ENCODE results near the gene AK1. TPM values are rescaled to one million over a fixed set of nuclear protein-coding genes. Genes with fewer than 3 reads are reported as not detected.
A peak's percentile ranks its signal among the peaks of the same experiment; 100 is the strongest.

The AK1 gene
- total and polyA plus RNA-seq, 2 of the 13 experiments (the other 11 are each of a cell fraction or from before 2014, with no cell fraction given), result 19.1 to 32.8 TPM

DNA sequence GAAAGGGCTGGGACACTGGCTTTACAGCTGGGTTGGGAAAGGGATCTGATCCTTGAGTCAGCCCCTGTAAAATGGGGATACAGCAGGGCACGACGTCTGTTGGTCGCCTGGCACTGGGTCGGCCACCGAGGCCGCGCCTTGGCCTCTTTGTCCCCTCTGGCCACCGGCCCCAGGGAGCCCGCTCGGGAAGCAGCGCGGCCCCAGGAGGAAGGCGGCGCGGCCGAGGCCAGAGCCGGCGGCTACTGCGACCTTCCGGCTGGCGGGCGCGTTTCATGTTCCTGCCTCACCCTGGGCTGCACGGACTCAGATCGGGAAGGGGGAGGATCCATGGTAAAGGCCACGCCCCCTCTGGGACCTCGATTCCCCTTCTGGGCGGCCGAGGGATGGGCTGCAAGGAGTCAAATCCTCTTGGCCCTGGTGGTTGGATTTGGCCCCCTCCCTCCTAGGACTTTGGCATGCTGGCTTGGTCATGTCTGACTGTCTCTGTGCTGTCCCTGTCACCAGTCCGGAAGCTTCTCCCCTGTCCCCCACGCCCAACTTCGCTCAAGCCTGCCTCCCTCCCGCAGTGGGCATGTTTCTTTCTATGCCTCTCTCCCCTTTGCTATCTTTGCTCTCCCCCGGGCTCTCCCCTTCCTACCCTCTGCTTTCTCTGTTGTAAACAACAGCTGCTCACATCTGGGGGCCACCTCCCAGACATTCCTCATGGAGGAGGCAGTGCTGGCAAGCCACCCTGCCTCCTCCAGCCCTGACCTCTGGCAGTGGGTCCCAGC, 49.0 kb downstream of the AK1 start (continued):
- TF ChIP-seq, protein P1, sequence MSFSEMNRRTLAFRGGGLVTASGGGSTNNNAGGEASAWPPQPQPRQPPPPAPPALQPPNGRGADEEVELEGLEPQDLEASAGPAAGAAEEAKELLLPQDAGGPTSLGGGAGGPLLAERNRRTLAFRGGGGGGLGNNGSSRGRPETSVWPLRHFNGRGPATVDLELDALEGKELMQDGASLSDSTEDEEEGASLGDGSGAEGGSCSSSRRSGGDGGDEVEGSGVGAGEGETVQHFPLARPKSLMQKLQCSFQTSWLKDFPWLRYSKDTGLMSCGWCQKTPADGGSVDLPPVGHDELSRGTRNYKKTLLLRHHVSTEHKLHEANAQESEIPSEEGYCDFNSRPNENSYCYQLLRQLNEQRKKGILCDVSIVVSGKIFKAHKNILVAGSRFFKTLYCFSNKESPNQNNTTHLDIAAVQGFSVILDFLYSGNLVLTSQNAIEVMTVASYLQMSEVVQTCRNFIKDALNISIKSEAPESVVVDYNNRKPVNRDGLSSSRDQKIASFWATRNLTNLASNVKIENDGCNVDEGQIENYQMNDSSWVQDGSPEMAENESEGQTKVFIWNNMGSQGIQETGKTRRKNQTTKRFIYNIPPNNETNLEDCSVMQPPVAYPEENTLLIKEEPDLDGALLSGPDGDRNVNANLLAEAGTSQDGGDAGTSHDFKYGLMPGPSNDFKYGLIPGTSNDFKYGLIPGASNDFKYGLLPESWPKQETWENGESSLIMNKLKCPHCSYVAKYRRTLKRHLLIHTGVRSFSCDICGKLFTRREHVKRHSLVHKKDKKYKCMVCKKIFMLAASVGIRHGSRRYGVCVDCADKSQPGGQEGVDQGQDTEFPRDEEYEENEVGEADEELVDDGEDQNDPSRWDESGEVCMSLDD (CRISPR knock-in tag; IDR thresholded peaks at IDR 0.05; ENCODE audit: borderline replicate concordance), result no peak
- TF ChIP-seq DMAP1 (CRISPR knock-in tag; IDR thresholded peaks at IDR 0.05), result no peak
- peak; percentile 89 for TF ChIP-seq UBTF (CRISPR knock-in tag; IDR thresholded peaks at IDR 0.05)
- TF ChIP-seq ZNF564 (CRISPR knock-in tag; IDR thresholded peaks at IDR 0.05), result 0 out of 2 replicates have a peak, but pooled peaks have one; percentile 18
- TF ChIP-seq, protein P2, sequence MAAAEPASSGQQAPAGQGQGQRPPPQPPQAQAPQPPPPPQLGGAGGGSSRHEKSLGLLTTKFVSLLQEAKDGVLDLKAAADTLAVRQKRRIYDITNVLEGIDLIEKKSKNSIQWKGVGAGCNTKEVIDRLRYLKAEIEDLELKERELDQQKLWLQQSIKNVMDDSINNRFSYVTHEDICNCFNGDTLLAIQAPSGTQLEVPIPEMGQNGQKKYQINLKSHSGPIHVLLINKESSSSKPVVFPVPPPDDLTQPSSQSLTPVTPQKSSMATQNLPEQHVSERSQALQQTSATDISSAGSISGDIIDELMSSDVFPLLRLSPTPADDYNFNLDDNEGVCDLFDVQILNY (CRISPR knock-in tag; conservative IDR thresholded peaks at IDR 0.05), result no peak
- no peak for TF ChIP-seq ZNF503 (CRISPR knock-in tag; IDR thresholded peaks at IDR 0.05)
- no peak for TF ChIP-seq PAWR (CRISPR knock-in tag; IDR thresholded peaks at IDR 0.05; ENCODE audit: borderline replicate concordance)
- TF ChIP-seq REL (CRISPR knock-in tag; conservative IDR thresholded peaks at IDR 0.05), result no peak
- TF ChIP-seq ZNF782 (CRISPR knock-in tag; IDR thresholded peaks at IDR 0.05; ENCODE audit: borderline replicate concordance), result no peak
- TF ChIP-seq ZEB1 (IDR thresholded peaks at IDR 0.05; ENCODE audit: insufficient replicate concordance, low read depth), result no peak
- TF ChIP-seq CERS6 (CRISPR knock-in tag; IDR thresholded peaks at IDR 0.05), result no peak
- TF ChIP-seq JARID2 (CRISPR knock-in tag; IDR thresholded peaks at IDR 0.05; ENCODE audit: insufficient replicate concordance), result no peak
- TF ChIP-seq CBX1 (IDR thresholded peaks at IDR 0.05; ENCODE audit: low read depth), result no peak
- TF ChIP-seq, protein P3, sequence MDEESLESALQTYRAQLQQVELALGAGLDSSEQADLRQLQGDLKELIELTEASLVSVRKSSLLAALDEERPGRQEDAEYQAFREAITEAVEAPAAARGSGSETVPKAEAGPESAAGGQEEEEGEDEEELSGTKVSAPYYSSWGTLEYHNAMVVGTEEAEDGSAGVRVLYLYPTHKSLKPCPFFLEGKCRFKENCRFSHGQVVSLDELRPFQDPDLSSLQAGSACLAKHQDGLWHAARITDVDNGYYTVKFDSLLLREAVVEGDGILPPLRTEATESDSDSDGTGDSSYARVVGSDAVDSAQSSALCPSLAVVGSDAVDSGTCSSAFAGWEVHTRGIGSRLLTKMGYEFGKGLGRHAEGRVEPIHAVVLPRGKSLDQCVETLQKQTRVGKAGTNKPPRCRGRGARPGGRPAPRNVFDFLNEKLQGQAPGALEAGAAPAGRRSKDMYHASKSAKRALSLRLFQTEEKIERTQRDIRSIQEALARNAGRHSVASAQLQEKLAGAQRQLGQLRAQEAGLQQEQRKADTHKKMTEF (CRISPR knock-in tag; IDR thresholded peaks at IDR 0.05), result peak; percentile 64
- no peak for TF ChIP-seq ZNF766 (CRISPR knock-in tag; IDR thresholded peaks at IDR 0.05; ENCODE audit: borderline replicate concordance)

Data from HepG2 (cell line).